Brain microvascular endothelial cell (primary cell): ENCODE data around the gene PDE4D.

ENCODE experiments used
- DNase-seq: peaks from one replicate; pipeline ENCODE4 v3.0.0-alpha.2; 2020
- H3K27ac ChIP-seq: fragments of 250-450 bp; sonication (Bioruptor Pico); 2 replicates; pipeline ENCODE4 v1.5.1; 2020; ENCODE audit warnings: mild to moderate bottlenecking, moderate library complexity
- H3K27me3 ChIP-seq: fragments of 250-450 bp; sonication (Bioruptor Pico); replicated peaks from 2 replicates; pipeline ENCODE4 v1.5.1; 2020; ENCODE audit warnings: mild to moderate bottlenecking
- H3K36me3 ChIP-seq: fragments of 250-450 bp; sonication (Bioruptor Pico); replicated peaks from 2 replicates; pipeline ENCODE4 v1.5.1; 2020; ENCODE audit warnings: mild to moderate bottlenecking
- H3K4me3 ChIP-seq: 2 replicates; pipeline ENCODE4 v1.5.1; 2011; ENCODE audit warnings: low read depth, mild to moderate bottlenecking, control low read depth, low read length, moderate library complexity
- in situ Hi-C: cut with HindIII; loops from 2 replicates; pipeline ENCODE4 v1.10.0; 2017; ENCODE audit warnings: low sequenced_read_pairs, low pct_ligation_motif_present
- TF ChIP-seq, protein P1 (sequence below): IDR thresholded peaks from 2 replicates; pipeline ENCODE4 v1.5.1; 2011; ENCODE audit warnings: low read depth, mild to moderate bottlenecking, moderate library complexity, low read length, control low read depth, inconsistent platforms; ENCODE audit errors: missing control alignments

Gene PDE4D

DNA sequence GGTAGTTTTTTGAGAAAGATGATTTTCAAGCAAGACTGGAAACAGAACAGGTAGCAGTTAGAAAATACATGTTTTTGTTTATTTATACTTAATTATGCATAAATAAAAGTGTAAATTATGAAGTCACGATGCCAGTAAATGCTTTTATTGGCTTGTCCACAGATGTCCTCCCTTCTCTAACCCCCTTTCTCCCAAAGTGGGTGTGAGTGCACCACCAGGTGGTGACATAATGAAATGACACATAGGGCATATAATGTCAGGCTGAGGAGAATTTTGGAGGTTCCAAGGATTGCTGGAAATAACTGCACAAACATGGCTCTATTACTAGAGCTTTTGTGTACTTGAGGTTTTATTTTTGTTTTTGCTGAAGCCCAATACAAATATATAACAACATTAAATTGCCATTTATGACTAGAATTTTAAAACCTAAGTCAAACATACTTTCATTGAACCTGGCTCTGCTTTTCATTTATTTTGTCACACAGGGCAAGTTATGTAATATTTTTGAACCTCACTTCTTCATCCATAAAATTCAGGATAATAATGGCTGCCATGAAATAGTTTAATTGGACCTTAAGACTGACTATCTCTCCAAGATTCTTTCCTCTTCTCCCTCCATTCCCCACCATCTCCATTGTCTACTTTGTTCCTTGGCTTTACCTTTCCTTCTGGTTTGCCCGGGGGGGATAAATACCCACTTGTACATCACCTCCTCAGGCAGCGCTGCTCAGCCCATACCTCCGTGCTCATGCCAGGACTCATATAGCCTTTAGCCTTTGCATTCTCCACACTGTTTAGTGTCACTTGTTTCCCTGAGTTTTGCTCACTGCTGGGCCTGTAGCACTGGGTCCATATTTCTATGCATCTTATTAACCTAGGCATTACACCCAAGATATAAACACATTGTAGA is 168.8 kb downstream of the PDE4D start:
- in situ Hi-C loops = no loop called here
- TF ChIP-seq, protein P1, sequence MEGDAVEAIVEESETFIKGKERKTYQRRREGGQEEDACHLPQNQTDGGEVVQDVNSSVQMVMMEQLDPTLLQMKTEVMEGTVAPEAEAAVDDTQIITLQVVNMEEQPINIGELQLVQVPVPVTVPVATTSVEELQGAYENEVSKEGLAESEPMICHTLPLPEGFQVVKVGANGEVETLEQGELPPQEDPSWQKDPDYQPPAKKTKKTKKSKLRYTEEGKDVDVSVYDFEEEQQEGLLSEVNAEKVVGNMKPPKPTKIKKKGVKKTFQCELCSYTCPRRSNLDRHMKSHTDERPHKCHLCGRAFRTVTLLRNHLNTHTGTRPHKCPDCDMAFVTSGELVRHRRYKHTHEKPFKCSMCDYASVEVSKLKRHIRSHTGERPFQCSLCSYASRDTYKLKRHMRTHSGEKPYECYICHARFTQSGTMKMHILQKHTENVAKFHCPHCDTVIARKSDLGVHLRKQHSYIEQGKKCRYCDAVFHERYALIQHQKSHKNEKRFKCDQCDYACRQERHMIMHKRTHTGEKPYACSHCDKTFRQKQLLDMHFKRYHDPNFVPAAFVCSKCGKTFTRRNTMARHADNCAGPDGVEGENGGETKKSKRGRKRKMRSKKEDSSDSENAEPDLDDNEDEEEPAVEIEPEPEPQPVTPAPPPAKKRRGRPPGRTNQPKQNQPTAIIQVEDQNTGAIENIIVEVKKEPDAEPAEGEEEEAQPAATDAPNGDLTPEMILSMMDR = peak; percentile 82
- Histone ChIP-seq H3K27me3 (no peaks in the 10 kb centered on the region), H3K4me3 (no peak overlapping the region), H3K27ac (no peak overlapping the region), H3K36me3 (no peaks in the 10 kb centered on the region)
- peak; percentile 34 for DNase-seq

DNA sequence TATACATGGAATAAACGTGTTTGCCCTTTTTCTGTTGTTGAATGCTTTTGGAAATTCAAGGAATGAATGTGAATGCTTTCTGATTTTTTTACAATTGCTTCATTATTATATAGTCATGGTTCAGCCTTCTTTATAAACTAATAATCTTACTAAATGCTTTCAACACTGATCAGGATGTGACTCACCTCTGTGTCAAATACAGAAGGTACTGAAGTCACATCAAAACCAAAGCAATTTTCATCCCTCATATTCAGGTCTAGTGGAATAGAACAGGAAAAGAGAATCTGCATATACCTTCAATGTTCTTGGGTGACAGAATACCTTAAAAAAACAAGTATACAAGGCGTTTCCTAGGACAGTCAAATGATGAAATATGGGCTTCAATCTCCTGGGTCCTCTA is 170.7 kb downstream of the PDE4D start:
- in situ Hi-C loops = no loop called here
- no peak overlapping the region for H3K27ac ChIP-seq
- TF ChIP-seq, protein P1 = no peak
- H3K36me3 ChIP-seq = no peaks in the 10 kb centered on the region
- H3K27me3 ChIP-seq = no peaks in the 10 kb centered on the region
- no peak overlapping the region for H3K4me3 ChIP-seq
- no peak for DNase-seq

DNA sequence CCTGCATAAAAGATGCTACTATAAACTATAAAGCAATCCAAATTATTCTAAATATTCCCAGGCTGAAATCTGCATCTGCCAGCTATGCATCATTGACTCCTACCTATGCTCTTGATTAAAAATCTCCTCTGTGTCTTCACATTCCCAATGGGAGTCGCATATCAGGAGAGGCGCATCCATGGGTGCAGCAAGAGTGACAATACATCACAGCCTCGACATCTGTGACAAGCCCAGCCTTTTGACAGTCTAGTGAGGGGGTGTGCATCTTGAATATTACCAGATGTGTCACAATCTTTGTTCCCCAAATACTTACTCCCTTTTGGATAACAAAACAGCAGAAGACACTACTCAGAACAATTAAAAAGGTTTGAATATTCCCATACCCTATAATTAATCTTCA is 171.8 kb downstream of the PDE4D start:
- DNase-seq = no peak
- no peaks in the 10 kb centered on the region for H3K27me3 ChIP-seq
- H3K36me3 ChIP-seq = no peaks in the 10 kb centered on the region
- in situ Hi-C loops = no loop called here
- TF ChIP-seq, protein P1 = no peak
- H3K27ac ChIP-seq = no peak overlapping the region
- H3K4me3 ChIP-seq = no peak overlapping the region

GRCh38 chr5:59720063-59720462 is 173.5 kb downstream of the PDE4D start:
- TF ChIP-seq, protein P1 = no peak
- no peaks in the 10 kb centered on the region for H3K27me3 ChIP-seq
- H3K27ac ChIP-seq = no peak overlapping the region
- no peak overlapping the region for H3K4me3 ChIP-seq
- no peaks in the 10 kb centered on the region for H3K36me3 ChIP-seq
- in situ Hi-C loops = no loop called here
- DNase-seq = no peak

GRCh38 chr5:59716966-59717500 is 176.5 kb downstream of the PDE4D start:
- Histone ChIP-seq H3K27me3 (no peaks in the 10 kb centered on the region), H3K36me3 (no peaks in the 10 kb centered on the region), H3K4me3 (no peak overlapping the region), H3K27ac (no peak overlapping the region)
- in situ Hi-C loops = no loop called here
- TF ChIP-seq, protein P1 = no peak
- DNase-seq = no peak

DNA sequence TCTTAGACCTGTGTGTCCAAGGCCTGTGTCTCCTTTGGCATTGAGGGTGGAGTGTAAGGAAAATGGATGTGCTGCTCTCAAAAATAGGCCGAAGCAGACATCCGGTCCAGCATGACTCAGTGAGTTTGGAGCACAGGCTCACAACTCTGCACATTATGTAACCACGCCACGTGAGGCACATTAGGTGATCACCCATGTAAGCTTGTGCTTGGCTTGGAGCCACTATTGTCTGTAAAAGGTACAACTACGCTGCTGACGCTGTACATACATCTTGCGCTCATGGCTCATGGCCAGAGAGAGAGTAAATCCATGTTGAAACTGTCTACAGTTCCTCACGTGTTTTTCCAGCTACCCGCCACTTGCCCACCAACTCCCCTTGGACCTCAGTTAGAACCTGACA is 177.5 kb downstream of the PDE4D start:
- no peak for DNase-seq
- Histone ChIP-seq H3K36me3 (no peaks in the 10 kb centered on the region), H3K27me3 (no peaks in the 10 kb centered on the region), H3K4me3 (no peak overlapping the region), H3K27ac (no peak overlapping the region)
- TF ChIP-seq, protein P1 = no peak
- in situ Hi-C loops = no loop called here
